Right lobe of liver (tissue), 6 donors: Measurements from ENCODE around the gene RRAGD. TPM values are rescaled to one million over a fixed set of nuclear protein-coding genes. Genes with fewer than 3 reads are reported as not detected.

Experiments used
- ATAC-seq, 4 donors: fragments of 200-7000 bp; cut with Tn5 transposase; one replicate each; pipeline ENCODE4 v1.9.1; 2020; ENCODE audit warnings: mild to moderate bottlenecking in 4 of 4, moderate library complexity in 4 of 4
- DNase-seq, 3 donors: peaks; one replicate each; pipeline ENCODE4 v3.0.0-alpha.2; 2020
- H3K27ac ChIP-seq, 3 donors: fragments of 200-600 bp; one replicate each; pipeline ENCODE4 v1.8.0; 2022
- H3K27me3 ChIP-seq, 2 donors: fragments of 200-600 bp; one replicate each; pipeline ENCODE4 v1.8.0; 2022
- H3K36me3 ChIP-seq, 4 donors: fragments of 200-600 bp; sonication (generic) in 1 of 4; one replicate each; pipeline versions ENCODE4 v1.5.1 to v1.8.0; 2017 to 2022; ENCODE audit warnings: control low read depth in 1 of 4
- H3K4me1 ChIP-seq, 4 donors: fragments of 200-600 bp; sonication (generic) in 1 of 4; one replicate each; pipeline versions ENCODE4 v1.5.1 to v1.8.0; 2017 to 2022; ENCODE audit warnings: control low read depth in 1 of 4
- H3K4me3 ChIP-seq, 3 donors: fragments of 200-600 bp; one replicate each; pipeline ENCODE4 v1.8.0; 2022
- H3K9me3 ChIP-seq, 4 donors: fragments of 200-600 bp; sonication (generic) in 1 of 4; one replicate each; pipeline versions ENCODE4 v1.5.1 to v1.8.0; 2017 to 2022; ENCODE audit warnings: control low read depth in 1 of 4
- CTCF ChIP-seq, 4 donors: fragments of 200-600 bp in 3 of 4; fragments of 450-650 bp in 1 of 4; IDR thresholded peaks; one replicate each; pipeline versions ENCODE4 v1.5.1 to v1.8.0; 2016 to 2022; ENCODE audit warnings: antibody characterized with exemption in 4 of 4, mild to moderate bottlenecking in 2 of 4
- POLR2A ChIP-seq: fragments of 450-650 bp; IDR thresholded peaks from one replicate; pipeline ENCODE4 v1.6.1; 2017; ENCODE audit warnings: antibody characterized with exemption, mild to moderate bottlenecking
- WGBS: methylation state at CpG from one replicate; pipeline ENCODE4 v1.1.6; 2018; ENCODE audit warnings: low coverage, low lambda C conversion rate; ENCODE audit not compliant: insufficient coverage; ENCODE audit errors: missing lambda C conversion rate; 5-methylcytosine and 5-hydroxymethylcytosine counted together
- intact Hi-C, 2 donors: fragments of 100-400 bp; cut with DNase I; formaldehyde crosslinking; loops; one replicate each; pipeline versions ENCODE4 v1.11.2 to v1.14.1; 2022
- total RNA-seq, 6 experiments: library from RNA; depleted of rRNA in 2 of 6; stranded (reverse); fragments of >200 nt in 2 of 6; fragmentation: NEBNext Ultra II Directional in 3 of 6; extraction: Animal tissue kit (Norgen Biotek cat#: 25700) in 3 of 6; gene quantifications; one replicate each; pipeline versions ENCODE4 v1.1.0 to v1.2.4, GENCODE V29; 2016 to 2023
- donor health status: DM: no; HTN: yes; CAD: no.
- donor health status: DM: no; HTN: no; CAD: no.
- donor health status: DM: no; HTN: no; CAD: no.
- donor health status: DM: no; HTN: yes; CAD: no.
- donor health status: DM: no; HTN: yes; CAD: no.

The RRAGD gene
- total RNA-seq, 6 experiments from 2014 or later, result 7.1 to 18.7 (median 12.2) TPM

GRCh38 chr6:89381031-89381430 lies 31.0 kb downstream of the RRAGD start:
- Histone ChIP-seq H3K27ac (no peak overlapping the region), H3K4me3 (no peak overlapping the region), H3K4me1 (no peaks in the 10 kb centered on the region), H3K36me3 (no peaks in the 10 kb centered on the region), H3K27me3 (no peaks in the 10 kb centered on the region), H3K9me3 (no peaks in the 10 kb centered on the region)
- intact Hi-C loops, result no loop called here
- ATAC-seq, result no peak
- WGBS, result 83% methylated on average over 1 of the region's 2 CpGs
- TF ChIP-seq POLR2A (no peak), CTCF (IDR thresholded peaks at IDR 0.05) (no peak)
- DNase-seq, result no peak

- Histone ChIP-seq H3K4me3 (no peak overlapping the region), H3K9me3 (no peaks in the 10 kb centered on the region), H3K36me3 (no peaks in the 10 kb centered on the region), H3K27ac (no peak overlapping the region), H3K27me3 (no peaks in the 10 kb centered on the region), H3K4me1 (no peaks in the 10 kb centered on the region)
- 85% methylated on average over 5 of the region's 5 CpGs for WGBS
- intact Hi-C loops, result no loop called here
- TF ChIP-seq CTCF (IDR thresholded peaks at IDR 0.05), result no peak
- DNase-seq (no peak), ATAC-seq (peak in 2 of 4 donors; percentile 26 to 45)
Observed at GRCh38 chr6:89379281-89379680, 32.8 kb downstream of the RRAGD start.

GRCh38 chr6:89378628-89379027 lies 33.4 kb downstream of the RRAGD start:
- H3K4me3 ChIP-seq, result no peak overlapping the region
- no peaks in the 10 kb centered on the region for H3K4me1 ChIP-seq
- H3K27me3 ChIP-seq, result no peaks in the 10 kb centered on the region
- no peaks in the 10 kb centered on the region for H3K36me3 ChIP-seq
- intact Hi-C loops, result no loop called here
- no peak overlapping the region for H3K27ac ChIP-seq
- no peaks in the 10 kb centered on the region for H3K9me3 ChIP-seq
- TF ChIP-seq POLR2A (no peak), CTCF (IDR thresholded peaks at IDR 0.05) (no peak)
- WGBS, result 96% methylated on average over 3 of the region's 4 CpGs
- ATAC-seq (no peak), DNase-seq (no peak)

GRCh38 chr6:89375427-89376267 lies 36.4 kb downstream of the RRAGD start:
- DNase-seq, result peak in 2 of 3 donors; percentile 54 to 65
- 68% methylated on average over 6 of the region's 6 CpGs for WGBS
- TF ChIP-seq POLR2A, result no peak
- TF ChIP-seq CTCF (IDR thresholded peaks at IDR 0.05), result peak in 3 of 4 donors; percentile 19 to 33 (median 22)
- no peak overlapping the region for H3K27ac ChIP-seq
- H3K4me3 ChIP-seq, result no peak overlapping the region
- H3K36me3 ChIP-seq, result no peaks in the 10 kb centered on the region
- H3K9me3 ChIP-seq, result no peaks in the 10 kb centered on the region
- peaks cover 0 to 5% (median 0%) of the 10 kb centered on the region in 4 donors for H3K4me1 ChIP-seq
- intact Hi-C loops, result no loop called here
- ATAC-seq, result peak; percentile 64 to 84 (median 73)
- H3K27me3 ChIP-seq, result no peaks in the 10 kb centered on the region
